NCI-H2227 (cell line): ENCODE measurements around the gene IQGAP2.

Experiments used
- DNase-seq: peaks from one replicate; lab custom pipeline; 2025; ENCODE audit not compliant: unreplicated experiment; lab: John Stamatoyannopoulos, UW

The IQGAP2 gene

GRCh38 chr5:76383126-76383832 lies 19.8 kb upstream of the IQGAP2 start:
- DNase-seq = no peak

GRCh38 chr5:76384189-76384588 lies 18.9 kb upstream of the IQGAP2 start:
- no peak for DNase-seq

GRCh38 chr5:76384705-76385104 lies 18.4 kb upstream of the IQGAP2 start:
- no peak for DNase-seq

- DNase-seq = no peak
Measured at GRCh38 chr5:76385540-76385939, 17.5 kb upstream of the IQGAP2 start.

GRCh38 chr5:76386360-76386759 lies 16.7 kb upstream of the IQGAP2 start:
- no peak for DNase-seq

- no peak for DNase-seq
Measured at GRCh38 chr5:76388236-76388635, 14.8 kb upstream of the IQGAP2 start.

GRCh38 chr5:76388791-76389512 lies 14.1 kb upstream of the IQGAP2 start:
- no peak for DNase-seq

GRCh38 chr5:76389513-76390154 lies 13.5 kb upstream of the IQGAP2 start:
- no peak for DNase-seq

GRCh38 chr5:76391014-76391413 lies 12.1 kb upstream of the IQGAP2 start:
- DNase-seq = no peak

GRCh38 chr5:76393035-76393680 lies 9.9 kb upstream of the IQGAP2 start:
- DNase-seq = no peak

- no peak for DNase-seq
Measured at GRCh38 chr5:76397200-76397599, 5.9 kb upstream of the IQGAP2 start.

- DNase-seq = no peak
Measured at GRCh38 chr5:76399268-76399667, 3.8 kb upstream of the IQGAP2 start.

- DNase-seq = no peak
Measured at GRCh38 chr5:76400466-76400865, 2.6 kb upstream of the IQGAP2 start.

GRCh38 chr5:76401801-76402250 lies 1.3 kb upstream of the IQGAP2 start:
- no peak for DNase-seq

- DNase-seq = no peak
Measured at GRCh38 chr5:76402251-76402885, 717 bp upstream of the IQGAP2 start.

- DNase-seq = no peak
Measured at GRCh38 chr5:76403766-76404222, 709 bp downstream of the IQGAP2 start.

- no peak for DNase-seq
Measured at GRCh38 chr5:76404223-76405211, 1.4 kb downstream of the IQGAP2 start.

GRCh38 chr5:76406014-76406413 lies 2.9 kb downstream of the IQGAP2 start:
- DNase-seq = no peak

- no peak for DNase-seq
Measured at GRCh38 chr5:76406673-76407072, 3.6 kb downstream of the IQGAP2 start.
